Neural progenitor cell (in vitro differentiated cells): ENCODE results near the gene AQP7.

Experiments
- CTCF ChIP-seq: fragments of 200-600 bp; sonication (generic); IDR thresholded peaks from 2 replicates; pipeline ENCODE4 v1.5.1; 2017; ENCODE audit warnings: antibody characterized with exemption, mild to moderate bottlenecking
- EZH2 ChIP-seq: fragments of 200-600 bp; sonication (generic); IDR thresholded peaks from 2 replicates; pipeline ENCODE4 v1.6.1; 2017; ENCODE audit warnings: antibody characterized with exemption, mild to moderate bottlenecking, moderate library complexity
- EZH2phosphoT487 ChIP-seq: fragments of 200-600 bp; sonication (generic); IDR thresholded peaks from 2 replicates; pipeline ENCODE4 v1.6.1; 2017; ENCODE audit warnings: antibody characterized with exemption

DNA sequence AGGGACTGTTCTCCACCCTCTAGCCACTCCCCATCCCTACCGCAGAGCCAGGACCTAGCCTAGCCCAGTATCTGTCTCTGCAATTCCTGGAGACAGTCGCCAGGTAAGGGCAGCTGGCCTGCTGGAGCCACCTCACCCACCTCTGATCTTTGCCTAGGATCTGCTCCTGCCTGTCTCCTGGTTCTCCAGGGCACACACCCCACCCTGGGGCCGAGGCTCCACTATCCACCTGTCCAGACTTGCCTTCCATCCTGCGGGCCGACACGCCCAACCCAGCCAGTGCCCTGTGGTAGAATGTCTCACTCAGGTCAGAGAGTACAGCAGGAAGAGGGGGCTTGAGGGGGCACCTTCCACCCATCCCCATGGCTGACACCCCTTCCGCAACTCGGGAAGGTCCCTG, 15.7 kb upstream of the AQP7 start:
- TF ChIP-seq CTCF (no peak), EZH2 (no peak), EZH2phosphoT487 (no peak)
